ENCODE results near the gene L3MBTL4. TPM values are rescaled to one million over a fixed set of nuclear protein-coding genes. Genes with fewer than 3 reads are reported as not detected.

L3MBTL4 gene
- total RNA-seq, 2 donors from 2014 or later, result 0.27 to 5.3 TPM

DNA sequence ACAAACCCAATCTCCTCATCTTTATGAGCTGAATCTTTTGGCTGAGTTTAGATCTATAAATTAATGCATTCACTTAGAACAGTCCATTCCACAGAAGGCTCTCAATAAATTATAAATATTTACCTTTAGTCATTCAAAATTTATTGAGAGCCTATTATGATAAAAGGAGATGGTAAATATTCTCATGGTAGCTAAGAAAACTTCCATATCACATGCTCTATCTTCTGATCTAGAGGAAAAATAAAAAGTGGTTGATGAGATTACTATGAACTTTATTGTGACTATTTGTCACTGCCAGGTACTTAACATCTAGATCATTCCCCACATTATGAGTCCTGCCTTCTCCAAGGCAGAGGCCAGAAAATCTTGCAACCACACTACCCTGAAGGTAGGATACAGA is 62.4 kb downstream of the L3MBTL4 start:
- Histone ChIP-seq H3K9me3 (no peaks in the 10 kb centered on the region), H3K4me1 (ENCODE audit: control insufficient read depth in 1 of 2, low read depth in 2 of 2) (no peaks in the 10 kb centered on the region), H3K27ac (no peak overlapping the region), H3K27me3 (replicated peaks; ENCODE audit: insufficient read depth) (no peaks in the 10 kb centered on the region), H3K4me3 (no peak overlapping the region), H3K36me3 (no peaks in the 10 kb centered on the region)
- DNase-seq (ENCODE audit: low spot score), result no peak
- ATAC-seq (ENCODE audit: insufficient number of reproducible peaks, low FRiP score, low read depth), result no peak
- TF ChIP-seq, protein P1, sequence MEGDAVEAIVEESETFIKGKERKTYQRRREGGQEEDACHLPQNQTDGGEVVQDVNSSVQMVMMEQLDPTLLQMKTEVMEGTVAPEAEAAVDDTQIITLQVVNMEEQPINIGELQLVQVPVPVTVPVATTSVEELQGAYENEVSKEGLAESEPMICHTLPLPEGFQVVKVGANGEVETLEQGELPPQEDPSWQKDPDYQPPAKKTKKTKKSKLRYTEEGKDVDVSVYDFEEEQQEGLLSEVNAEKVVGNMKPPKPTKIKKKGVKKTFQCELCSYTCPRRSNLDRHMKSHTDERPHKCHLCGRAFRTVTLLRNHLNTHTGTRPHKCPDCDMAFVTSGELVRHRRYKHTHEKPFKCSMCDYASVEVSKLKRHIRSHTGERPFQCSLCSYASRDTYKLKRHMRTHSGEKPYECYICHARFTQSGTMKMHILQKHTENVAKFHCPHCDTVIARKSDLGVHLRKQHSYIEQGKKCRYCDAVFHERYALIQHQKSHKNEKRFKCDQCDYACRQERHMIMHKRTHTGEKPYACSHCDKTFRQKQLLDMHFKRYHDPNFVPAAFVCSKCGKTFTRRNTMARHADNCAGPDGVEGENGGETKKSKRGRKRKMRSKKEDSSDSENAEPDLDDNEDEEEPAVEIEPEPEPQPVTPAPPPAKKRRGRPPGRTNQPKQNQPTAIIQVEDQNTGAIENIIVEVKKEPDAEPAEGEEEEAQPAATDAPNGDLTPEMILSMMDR (IDR thresholded peaks at IDR 0.05), result no peak

DNA sequence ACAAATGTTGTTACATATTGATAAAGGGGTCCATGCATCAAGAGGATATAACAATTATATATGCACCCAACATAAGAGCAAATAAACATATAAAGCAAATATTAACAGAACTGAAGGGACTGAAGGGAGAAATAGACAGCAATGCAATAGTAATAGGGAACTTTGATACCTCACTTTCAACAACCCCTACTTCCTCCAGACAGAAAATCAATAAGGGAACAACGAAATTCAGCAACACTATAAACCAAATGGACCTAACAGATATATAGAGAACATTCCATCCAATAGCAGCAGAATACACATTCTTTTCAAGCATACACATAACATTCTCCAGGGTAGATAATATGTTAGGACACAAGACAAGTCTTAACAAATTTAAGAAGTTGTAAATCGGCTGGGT is 71.7 kb downstream of the L3MBTL4 start:
- TF ChIP-seq, protein P1 (IDR thresholded peaks at IDR 0.05), result no peak
- no peaks in the 10 kb centered on the region for H3K27me3 ChIP-seq (replicated peaks; ENCODE audit: insufficient read depth)
- DNase-seq (ENCODE audit: low spot score) (no peak), ATAC-seq (ENCODE audit: insufficient number of reproducible peaks, low FRiP score, low read depth) (no peak)
- peaks cover 8% of the 10 kb centered on the region for H3K9me3 ChIP-seq
- H3K27ac ChIP-seq, result no peak overlapping the region
- H3K36me3 ChIP-seq, result no peaks in the 10 kb centered on the region
- H3K4me3 ChIP-seq, result no peak overlapping the region
- H3K4me1 ChIP-seq (ENCODE audit: control insufficient read depth in 1 of 2, low read depth in 2 of 2), result no peaks in the 10 kb centered on the region

DNA sequence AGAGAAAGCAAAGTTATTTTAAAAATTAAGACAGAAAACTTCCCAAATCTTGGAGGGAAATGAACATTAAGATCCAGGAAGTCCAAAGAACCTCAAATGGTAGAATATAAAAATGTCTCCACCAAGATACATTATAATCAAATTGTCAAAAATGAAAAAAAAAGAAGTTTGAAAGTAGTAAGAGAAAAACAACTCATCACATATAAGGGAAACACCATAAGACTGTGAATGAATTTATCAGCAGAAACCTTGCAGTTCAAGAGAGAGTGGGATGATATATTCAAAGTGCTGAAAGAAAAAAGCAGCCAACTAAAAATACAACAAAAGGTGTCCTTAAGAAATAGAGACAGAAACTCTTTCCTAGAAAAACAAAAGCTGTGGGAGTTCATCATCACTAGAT is 73.0 kb downstream of the L3MBTL4 start:
- Histone ChIP-seq H3K4me1 (ENCODE audit: control insufficient read depth in 1 of 2, low read depth in 2 of 2) (no peaks in the 10 kb centered on the region), H3K27me3 (replicated peaks; ENCODE audit: insufficient read depth) (no peaks in the 10 kb centered on the region), H3K4me3 (no peak overlapping the region), H3K36me3 (no peaks in the 10 kb centered on the region), H3K9me3 (peaks cover 8% of the 10 kb centered on the region), H3K27ac (no peak overlapping the region)
- no peak for ATAC-seq (ENCODE audit: insufficient number of reproducible peaks, low FRiP score, low read depth)
- no peak for DNase-seq (ENCODE audit: low spot score)
- TF ChIP-seq, protein P1 (IDR thresholded peaks at IDR 0.05), result no peak

DNA sequence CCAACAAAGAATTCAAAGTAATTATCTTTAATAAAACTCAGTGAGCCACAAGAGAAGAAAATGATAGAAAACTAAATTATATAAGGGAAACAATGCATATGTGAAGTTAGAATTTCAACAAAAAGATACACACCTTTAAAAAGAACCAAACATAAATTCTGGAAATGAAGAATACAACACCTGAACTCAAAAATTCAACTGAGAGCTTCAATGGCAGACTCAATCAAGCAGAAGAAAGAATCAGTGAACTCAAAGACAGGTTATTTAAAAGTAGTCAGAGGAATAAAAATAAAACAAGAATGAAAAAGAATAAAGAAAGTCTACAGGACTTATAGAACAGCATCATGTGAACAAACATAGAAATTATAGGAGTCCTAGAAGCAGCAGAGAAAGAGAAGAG is 73.4 kb downstream of the L3MBTL4 start:
- H3K4me3 ChIP-seq, result no peak overlapping the region
- ATAC-seq (ENCODE audit: insufficient number of reproducible peaks, low FRiP score, low read depth), result no peak
- no peak for DNase-seq (ENCODE audit: low spot score)
- H3K27ac ChIP-seq, result no peak overlapping the region
- no peaks in the 10 kb centered on the region for H3K36me3 ChIP-seq
- H3K9me3 ChIP-seq, result peaks cover 8% of the 10 kb centered on the region
- no peaks in the 10 kb centered on the region for H3K27me3 ChIP-seq (replicated peaks; ENCODE audit: insufficient read depth)
- H3K4me1 ChIP-seq (ENCODE audit: control insufficient read depth in 1 of 2, low read depth in 2 of 2), result no peaks in the 10 kb centered on the region
- TF ChIP-seq, protein P1 (IDR thresholded peaks at IDR 0.05), result no peak

DNA sequence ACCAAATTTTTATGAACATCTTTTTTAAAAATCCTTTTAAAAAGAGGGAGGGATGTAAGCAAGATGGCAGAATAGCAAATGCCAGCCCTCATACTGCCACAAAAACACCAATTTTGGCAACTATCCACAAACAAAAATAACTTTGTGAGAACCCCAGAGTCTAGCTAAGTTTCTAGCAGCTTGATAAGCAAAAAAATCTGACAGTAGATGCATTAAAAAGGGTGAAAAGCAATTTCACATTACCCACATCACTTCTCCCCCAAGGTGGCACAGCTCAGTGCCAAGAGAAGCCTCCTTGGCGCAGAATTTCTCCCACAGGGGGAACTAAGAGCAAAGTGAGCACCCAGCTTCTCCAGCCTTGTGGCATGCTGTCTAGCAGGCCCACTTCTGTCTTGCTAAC is 74.6 kb downstream of the L3MBTL4 start:
- peaks cover 8% of the 10 kb centered on the region for H3K9me3 ChIP-seq
- H3K36me3 ChIP-seq, result no peaks in the 10 kb centered on the region
- no peak for DNase-seq (ENCODE audit: low spot score)
- no peaks in the 10 kb centered on the region for H3K4me1 ChIP-seq (ENCODE audit: control insufficient read depth in 1 of 2, low read depth in 2 of 2)
- TF ChIP-seq, protein P1 (IDR thresholded peaks at IDR 0.05), result no peak
- no peaks in the 10 kb centered on the region for H3K27me3 ChIP-seq (replicated peaks; ENCODE audit: insufficient read depth)
- no peak for ATAC-seq (ENCODE audit: insufficient number of reproducible peaks, low FRiP score, low read depth)
- no peak overlapping the region for H3K27ac ChIP-seq
- H3K4me3 ChIP-seq, result no peak overlapping the region
